GM18519 (cell line): Measurements from ENCODE around the gene TIMP1.
"Not testable (repeated sequence)": the region's sequence is repeated elsewhere in the genome, so short reads cannot be mapped to it uniquely, and the experiment has no call there.

ENCODE experiments used
- ATAC-seq: cut with Tn5 transposase; IDR thresholded peaks from one replicate; pipeline ENCODE4 v1.9.1; 2021; ENCODE audit warnings: mild to moderate bottlenecking, moderate library complexity; ENCODE audit not compliant: unreplicated experiment, low FRiP score

The TIMP1 gene

GRCh38 chrX:47596256-47596655 lies 14.0 kb downstream of the TIMP1 start:
- no peak for ATAC-seq

DNA sequence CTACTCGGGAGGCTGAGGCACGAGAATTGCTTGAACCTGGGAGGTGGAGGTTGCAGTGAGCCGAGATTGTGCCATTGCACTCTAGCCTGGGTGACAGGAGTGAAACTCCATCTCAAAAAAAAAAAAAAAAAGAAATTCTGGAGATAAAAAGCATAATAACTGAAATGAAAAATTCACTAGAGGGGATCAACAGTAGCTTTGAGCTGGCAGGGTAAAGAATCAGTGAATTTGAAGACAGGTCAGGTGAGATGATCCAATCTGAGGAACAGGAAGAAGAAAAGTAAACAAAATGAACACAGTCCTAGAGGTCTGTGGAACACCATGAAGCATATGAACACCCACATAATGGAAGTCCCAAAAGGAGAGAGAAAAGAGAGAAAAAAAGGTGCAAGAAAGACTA lies 15.0 kb downstream of the TIMP1 start:
- no peak for ATAC-seq

DNA sequence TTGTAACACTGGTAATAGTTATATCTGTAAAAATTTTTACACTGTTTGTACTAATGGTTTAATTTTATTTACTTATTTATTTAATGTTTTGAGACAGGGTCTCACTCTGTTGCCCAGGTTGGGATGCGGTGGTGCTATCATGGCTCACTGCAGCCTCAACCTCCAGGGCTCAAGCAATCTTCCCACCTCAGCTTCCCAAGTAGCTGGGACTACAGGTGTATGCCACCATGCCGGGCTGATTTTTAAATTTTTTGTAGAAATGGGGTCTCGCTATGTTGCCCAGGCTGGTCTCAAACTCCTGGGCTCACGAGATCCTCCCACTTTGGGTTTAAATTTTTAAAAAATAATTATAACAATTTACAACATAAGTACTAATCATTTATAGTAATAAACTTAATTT lies 20.9 kb downstream of the TIMP1 start:
- ATAC-seq: not testable (repeated sequence)

DNA sequence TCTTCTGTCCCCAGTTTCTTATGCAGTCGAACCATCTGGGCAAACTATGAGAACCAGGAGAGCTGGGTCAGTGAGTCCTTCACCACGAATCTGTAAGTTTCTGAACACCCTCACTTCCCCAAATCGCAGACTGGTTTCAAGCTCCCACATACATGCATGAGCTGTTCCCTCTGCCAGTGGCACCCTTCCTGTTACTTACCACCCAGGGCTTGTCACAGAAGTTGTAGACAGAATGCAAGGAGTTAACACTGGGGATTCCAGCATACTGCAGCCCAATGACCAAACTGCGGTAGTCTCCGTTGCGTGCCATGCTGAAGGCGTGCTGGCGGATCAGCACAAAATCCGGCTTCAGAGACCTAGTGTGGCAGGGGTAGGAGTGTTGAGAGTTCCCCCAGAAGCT lies 22.8 kb downstream of the TIMP1 start:
- no peak for ATAC-seq

- no peak for ATAC-seq
These were observed 24.9 kb downstream of the TIMP1 start for GRCh38 chrX:47607091-47607490.

DNA sequence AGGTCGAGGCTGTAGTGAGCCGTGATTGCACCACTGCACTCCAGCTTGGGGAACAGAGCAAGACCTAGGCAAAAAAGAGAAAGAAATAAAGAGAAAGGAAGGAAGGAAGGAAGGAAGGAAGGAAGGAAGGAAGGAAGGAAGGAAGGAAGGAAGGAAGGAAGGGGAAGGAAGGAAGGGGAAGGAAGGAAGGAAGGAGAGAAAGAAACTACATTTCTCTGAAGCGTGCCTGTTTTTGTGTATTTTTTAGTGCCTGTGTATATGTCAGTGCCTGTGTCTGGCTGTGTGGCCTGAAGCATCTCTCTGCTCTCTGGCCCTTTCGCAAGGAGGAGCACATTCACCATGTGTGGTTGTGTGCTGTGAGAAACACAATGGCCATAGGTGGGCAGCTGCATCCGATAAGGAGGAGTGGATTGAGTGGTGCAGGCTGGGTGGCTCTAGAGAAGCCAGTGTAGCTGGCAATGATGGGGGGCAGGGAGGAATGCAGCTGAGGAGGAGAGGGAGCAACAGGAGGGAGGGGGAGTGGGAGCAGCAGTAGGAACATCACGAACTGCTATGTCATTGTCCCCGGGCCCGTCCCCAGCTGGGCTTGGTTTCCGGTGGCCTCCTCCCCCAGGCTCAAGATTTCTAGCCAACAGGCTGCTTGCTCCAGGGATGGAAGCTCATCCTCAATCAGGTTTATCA lies 26.0 kb downstream of the TIMP1 start:
- no peak for ATAC-seq

- ATAC-seq: no peak
These were observed 28.3 kb downstream of the TIMP1 start for GRCh38 chrX:47610511-47610910.

DNA sequence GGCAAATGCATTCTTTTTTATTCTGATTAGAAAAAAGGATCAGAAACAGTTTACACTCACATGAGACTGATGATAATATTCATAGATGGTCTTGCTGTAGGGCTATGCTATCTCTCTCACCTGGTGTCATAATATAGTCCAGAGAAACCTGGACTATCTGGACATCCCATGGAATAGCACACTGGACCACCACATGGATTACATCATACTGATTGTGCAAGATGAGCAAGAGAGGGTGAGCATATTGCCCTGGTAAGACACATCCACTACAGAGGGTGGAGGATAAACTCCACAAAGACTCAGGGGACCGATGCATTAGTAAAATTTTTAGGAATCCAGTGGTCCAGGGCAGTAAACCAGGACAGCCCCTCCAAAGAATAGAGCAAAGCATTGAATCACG lies 29.3 kb downstream of the TIMP1 start:
- ATAC-seq: no peak

- no peak for ATAC-seq
These were observed 29.7 kb downstream of the TIMP1 start for GRCh38 chrX:47611926-47612325.

- no peak for ATAC-seq
These were observed 30.2 kb downstream of the TIMP1 start for GRCh38 chrX:47612418-47612817.

GRCh38 chrX:47613082-47613481 lies 30.8 kb downstream of the TIMP1 start:
- no peak for ATAC-seq

GRCh38 chrX:47614618-47615017 lies 32.4 kb downstream of the TIMP1 start:
- no peak for ATAC-seq

DNA sequence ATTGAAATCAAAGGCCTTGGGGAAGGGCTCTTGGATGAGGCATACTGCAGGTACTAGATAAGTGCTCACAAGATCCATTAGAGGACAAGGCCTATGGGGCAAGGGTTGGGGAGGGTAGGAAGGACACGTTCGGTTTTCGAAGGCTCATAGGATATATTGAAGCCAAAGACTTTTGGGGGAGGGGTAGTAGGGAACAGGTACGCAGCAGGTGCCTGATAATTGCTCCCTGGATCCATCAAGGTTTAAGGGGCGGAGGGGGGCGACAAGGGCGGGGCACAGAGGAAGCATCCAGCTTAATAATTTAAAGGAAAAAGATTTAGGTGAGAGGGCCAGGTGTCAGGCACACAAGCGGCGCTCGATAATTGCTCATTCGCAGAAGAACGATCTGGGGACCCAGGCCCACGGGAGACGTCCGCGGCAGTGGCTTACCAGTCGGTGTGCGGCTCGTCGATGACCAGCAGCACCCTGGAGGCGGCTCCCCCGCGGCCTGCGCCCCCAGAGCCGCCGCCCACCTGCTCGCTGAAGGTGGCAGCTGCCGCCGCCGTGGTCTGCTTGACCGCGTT lies 36.8 kb downstream of the TIMP1 start:
- ATAC-seq: no peak

DNA sequence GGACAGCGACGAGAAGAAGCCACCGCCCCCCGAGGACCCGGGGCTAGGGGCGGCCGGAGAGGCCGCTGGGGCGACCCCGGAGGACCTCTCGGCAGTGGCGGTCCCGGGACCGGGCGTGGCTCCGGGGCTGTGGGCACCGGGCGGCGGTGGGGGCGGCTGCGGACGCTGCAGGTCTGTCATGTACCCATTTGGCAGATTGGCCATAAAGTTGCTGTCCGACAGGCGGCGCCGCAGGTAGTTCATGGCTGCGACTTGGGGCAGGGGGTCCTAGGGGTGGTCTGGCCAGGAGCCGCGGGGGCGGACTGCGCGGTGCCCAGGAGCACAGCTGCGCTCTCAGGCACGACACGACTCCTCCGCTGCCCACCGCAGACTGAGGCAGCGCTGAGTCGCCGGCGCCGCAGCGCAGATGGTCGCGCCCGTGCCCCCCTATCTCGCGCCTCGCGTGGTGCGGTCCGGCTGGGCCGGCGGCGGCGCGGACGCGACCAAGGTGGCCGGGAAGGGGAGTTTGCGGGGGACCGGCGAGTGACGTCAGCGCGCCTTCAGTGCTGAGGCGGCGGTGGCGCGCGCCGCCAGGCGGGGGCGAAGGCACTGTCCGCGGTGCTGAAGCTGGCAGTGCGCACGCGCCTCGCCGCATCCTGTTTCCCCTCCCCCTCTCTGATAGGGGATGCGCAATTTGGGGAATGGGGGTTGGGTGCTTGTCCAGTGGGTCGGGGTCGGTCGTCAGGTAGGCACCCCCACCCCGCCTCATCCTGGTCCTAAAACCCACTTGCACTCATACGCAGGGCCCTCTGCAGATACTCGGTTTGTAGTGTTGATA lies 37.5 kb downstream of the TIMP1 start, which contains the start of gene SYN1:
Gene SYN1, minus strand, starts transcription at position 372 of the 817 bp plus-strand sequence. Its CDS starts 129 bp downstream, at position 243.
- ATAC-seq: no peak

DNA sequence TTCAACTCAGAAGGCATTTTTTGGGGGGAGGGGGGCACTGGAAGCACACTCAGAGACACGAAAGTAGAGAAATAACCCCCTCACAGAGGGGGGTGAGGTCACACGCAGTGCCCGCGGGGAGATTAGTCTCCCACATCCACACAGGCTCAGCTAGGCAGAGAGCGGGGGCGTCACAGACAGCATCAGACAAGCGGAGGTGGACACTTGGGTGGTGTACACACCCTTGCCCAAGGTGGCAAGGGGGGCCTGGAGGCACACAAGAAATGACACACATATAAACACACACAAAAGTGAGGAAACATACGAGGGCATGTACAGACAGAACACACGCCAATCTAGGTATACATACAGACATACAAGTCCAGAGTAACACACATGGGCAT lies 38.1 kb downstream of the TIMP1 start:
- no peak for ATAC-seq

- no peak for ATAC-seq
These were observed 39.6 kb downstream of the TIMP1 start for GRCh38 chrX:47621851-47622250.

- no peak for ATAC-seq
These were observed 41.3 kb downstream of the TIMP1 start for GRCh38 chrX:47623540-47624027.

GRCh38 chrX:47625365-47625764 lies 43.1 kb downstream of the TIMP1 start:
- no peak for ATAC-seq

DNA sequence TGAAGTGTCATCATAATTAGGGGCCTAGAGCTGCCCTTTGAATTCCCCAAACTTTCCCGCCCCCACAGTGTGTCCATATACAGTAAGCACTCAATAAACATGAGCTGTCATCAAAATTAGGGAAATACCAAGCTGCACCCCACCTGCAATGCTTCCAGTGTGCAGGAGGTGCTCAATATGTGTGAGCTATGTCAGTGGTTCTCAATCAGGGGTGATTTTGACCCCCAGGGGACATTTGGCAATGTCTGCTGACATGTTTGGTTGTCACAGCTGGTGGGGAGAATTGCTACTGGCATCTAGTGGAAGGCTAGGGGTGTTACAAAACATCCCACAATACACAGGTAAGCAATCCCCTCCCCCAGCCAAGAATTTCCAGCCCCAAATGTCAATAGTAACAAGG lies 46.7 kb downstream of the TIMP1 start:
- no peak for ATAC-seq

GRCh38 chrX:47629419-47630200 lies 47.4 kb downstream of the TIMP1 start, which contains the start of gene CFP:
Gene CFP (minus strand): TSS chrX:47629930. CDS start chrX:47629844, 86 bp downstream.
- ATAC-seq: no peak

GRCh38 chrX:47631676-47632075 lies 49.4 kb downstream of the TIMP1 start:
- no peak for ATAC-seq
